Measurements from ENCODE around the gene TATDN3.
"Not testable (repeated sequence)": the region's sequence is repeated elsewhere in the genome, so short reads cannot be mapped to it uniquely, and the experiment has no call there.

TATDN3 gene

DNA sequence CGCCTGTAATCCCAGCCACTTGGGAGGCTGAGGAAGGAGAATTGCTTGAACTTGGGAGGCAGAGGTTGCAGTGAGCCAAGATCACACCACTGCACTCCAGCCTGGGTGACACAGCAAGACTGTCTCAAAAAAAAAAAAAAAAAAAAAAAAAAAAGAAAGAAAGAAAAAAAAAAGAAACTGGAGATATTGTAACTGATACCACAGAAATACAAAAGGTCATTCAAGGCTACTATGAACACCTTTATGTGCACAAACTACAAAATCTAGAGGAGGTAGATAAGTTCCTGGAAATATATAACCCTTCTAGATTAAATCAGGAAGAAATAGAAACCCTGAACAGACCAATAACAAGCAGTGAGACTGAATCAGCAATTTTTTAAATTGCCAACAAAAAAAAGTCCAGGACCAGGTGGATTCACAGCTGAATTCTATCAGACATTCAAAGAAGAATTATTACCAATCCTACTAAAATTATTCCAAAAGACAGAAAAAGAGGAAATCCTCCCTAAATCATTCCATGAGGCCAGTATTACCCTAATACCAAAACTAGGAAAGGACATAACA lies 26.9 kb upstream of the TATDN3 start:
- Mint-ChIP-seq H3K4me1 (peaks cover 68% of the 10 kb centered on the region), H3K9me3 (peaks cover 13% of the 10 kb centered on the region), H3K36me3 (peaks cover 54% of the 10 kb centered on the region)
- H3K27ac Mint-ChIP-seq; H3K4me3 Mint-ChIP-seq; DNase-seq (ENCODE audit: low spot score in 2 of 2); ATAC-seq: not testable (repeated sequence)

DNA sequence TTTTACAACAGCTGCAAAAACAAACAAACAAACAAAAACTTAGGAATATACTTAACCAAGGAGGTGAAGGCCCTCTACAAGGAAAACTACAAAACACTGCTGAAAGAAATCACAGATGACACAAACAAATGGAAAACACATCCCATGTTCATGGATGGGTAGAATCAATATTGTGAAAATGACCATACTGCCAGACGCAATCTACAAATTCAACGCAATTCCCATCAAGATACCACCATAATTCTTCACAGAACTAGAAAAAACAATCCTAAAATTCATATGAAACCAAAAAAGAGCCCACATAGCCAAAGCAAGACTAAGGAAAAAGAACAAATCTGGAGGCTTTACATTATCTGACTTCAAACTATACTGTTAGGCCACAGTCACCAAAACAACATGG lies 24.9 kb upstream of the TATDN3 start:
- Mint-ChIP-seq H3K9me3 (peaks cover 18% of the 10 kb centered on the region), H3K36me3 (peaks cover 58% of the 10 kb centered on the region), H3K4me1 (peaks cover 67% of the 10 kb centered on the region)
- H3K4me3 Mint-ChIP-seq; ATAC-seq; H3K27ac Mint-ChIP-seq; DNase-seq (ENCODE audit: low spot score in 2 of 2): not testable (repeated sequence)

DNA sequence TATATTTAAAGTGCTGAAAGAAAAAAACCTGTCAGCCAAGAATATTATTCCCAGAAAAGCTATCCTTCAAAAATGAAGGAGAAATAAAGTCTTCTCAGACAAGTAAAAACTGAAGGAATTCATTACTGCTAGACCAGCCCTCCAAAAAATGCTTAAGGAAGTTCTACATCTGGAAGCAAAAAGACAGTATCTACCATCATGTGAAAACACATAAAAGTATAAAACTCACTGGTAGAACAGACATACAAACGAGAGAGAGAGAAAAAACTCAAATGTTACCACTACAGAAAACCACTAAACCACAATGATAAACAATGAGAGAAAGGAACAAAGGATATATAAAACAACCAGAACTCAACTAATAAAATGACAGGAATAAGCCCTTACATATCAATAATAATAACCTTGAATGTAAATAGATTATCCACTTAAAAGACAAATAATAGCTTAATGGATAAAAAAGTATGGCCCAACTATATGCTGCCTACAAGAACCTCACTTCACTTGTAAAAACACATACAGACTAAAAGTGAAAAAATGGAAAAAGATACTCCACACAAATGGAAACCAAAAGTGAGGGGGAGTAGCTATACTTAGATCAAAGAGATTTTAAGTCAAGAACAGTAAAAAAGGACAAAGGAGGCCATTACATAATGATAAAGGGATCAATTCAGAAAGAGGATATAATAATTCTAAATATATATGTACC lies 22.1 kb upstream of the TATDN3 start:
- peaks cover 63% of the 10 kb centered on the region for H3K4me1 Mint-ChIP-seq
- DNase-seq (ENCODE audit: low spot score in 2 of 2) (no peak), ATAC-seq (peak; percentile 68)
- H3K4me3 Mint-ChIP-seq: peak overlapping the region; percentile 13
- peaks cover 63% of the 10 kb centered on the region for H3K36me3 Mint-ChIP-seq
- H3K27ac Mint-ChIP-seq: no peak overlapping the region
- H3K9me3 Mint-ChIP-seq: peaks cover 18% of the 10 kb centered on the region

DNA sequence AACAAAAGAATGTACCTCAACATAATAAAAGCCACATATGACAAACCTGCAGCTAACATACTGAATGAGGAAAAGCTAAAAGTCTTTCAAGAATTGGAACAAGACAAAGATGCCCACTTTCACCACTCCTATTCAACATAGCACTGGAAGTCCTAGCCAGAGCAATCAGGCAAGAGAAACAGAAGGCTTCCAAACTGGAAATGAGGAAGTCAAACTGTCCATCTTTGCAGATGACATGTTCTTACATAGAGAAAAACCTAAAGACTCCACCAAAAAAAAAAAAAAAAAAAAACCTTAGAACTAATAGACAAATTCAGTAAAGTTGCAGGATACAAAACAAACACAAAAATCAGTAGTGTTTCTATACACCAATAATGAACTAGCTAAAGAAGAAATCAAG lies 20.4 kb upstream of the TATDN3 start:
- no peak for ATAC-seq
- Mint-ChIP-seq H3K4me1 (peaks cover 66% of the 10 kb centered on the region), H3K27ac (no peak overlapping the region), H3K4me3 (no peak overlapping the region), H3K9me3 (peaks cover 18% of the 10 kb centered on the region), H3K36me3 (peaks cover 61% of the 10 kb centered on the region)
- no peak for DNase-seq (ENCODE audit: low spot score in 2 of 2)

DNA sequence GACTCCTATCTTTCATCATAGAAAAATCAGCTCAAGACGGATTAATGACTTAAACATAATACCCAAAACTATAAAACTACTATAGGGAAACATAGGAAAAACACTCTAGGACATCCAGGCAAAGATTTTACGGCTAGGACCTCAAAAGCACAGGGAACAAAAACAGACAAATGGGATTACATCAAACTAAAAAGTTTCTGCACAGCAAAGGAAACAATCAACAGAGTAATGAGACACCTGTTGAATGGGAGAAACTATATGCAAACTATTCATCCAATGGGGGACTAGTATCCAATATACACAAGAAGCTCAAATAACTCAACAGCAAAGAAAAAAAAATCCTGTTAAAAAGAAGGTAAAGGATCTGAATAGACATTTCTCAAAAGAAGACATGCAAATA lies 18.7 kb upstream of the TATDN3 start:
- Mint-ChIP-seq H3K4me1 (peaks cover 53% of the 10 kb centered on the region), H3K27ac (no peak overlapping the region), H3K4me3 (no peak overlapping the region), H3K9me3 (peaks cover 18% of the 10 kb centered on the region), H3K36me3 (peaks cover 54% of the 10 kb centered on the region)
- DNase-seq (ENCODE audit: low spot score in 2 of 2) (no peak), ATAC-seq (no peak)

DNA sequence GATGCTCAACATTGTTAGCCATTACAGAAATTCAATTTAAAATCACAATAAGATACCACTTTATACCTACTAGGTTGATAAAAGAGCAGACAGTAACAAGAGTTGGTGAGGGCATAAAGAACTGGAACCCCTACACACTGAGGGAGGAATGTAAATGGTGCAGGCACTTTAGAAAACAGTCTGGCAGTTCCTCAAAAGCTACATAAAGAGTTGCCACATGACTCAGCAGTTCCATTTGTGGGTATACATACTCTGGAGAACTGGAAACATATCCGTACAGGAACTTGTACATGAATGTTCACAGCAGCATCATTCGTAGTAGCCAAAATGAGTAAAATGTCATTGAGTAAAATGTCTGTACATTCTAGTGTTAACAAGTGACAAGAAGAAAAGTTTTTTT lies 17.1 kb upstream of the TATDN3 start:
- Mint-ChIP-seq H3K4me3 (no peak overlapping the region), H3K4me1 (peaks cover 37% of the 10 kb centered on the region), H3K36me3 (peaks cover 46% of the 10 kb centered on the region), H3K9me3 (peaks cover 6% of the 10 kb centered on the region), H3K27ac (peak overlapping the region; percentile 43)
- DNase-seq (ENCODE audit: low spot score in 2 of 2) (no peak), ATAC-seq (no peak)

DNA sequence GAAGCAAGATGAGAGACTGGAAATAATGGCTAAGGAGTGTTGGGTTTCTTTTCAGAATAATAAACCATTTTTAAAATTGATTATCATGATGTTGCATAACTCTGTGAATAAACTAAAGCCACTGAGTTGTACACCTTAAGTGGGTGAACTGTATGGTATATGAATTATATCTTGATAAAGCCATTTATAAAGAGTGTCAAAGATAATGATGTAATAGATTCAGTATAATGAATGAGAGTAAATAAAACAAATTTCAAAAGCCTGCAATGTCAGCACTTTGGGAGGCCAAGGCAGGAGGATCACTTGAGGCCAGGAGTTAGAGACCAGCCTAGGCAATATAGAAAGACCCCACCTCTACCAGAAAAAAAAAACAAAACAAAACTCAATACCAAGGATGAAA lies 16.5 kb upstream of the TATDN3 start:
- peaks cover 41% of the 10 kb centered on the region for H3K36me3 Mint-ChIP-seq
- peaks cover under 1% of the 10 kb centered on the region for H3K9me3 Mint-ChIP-seq
- ATAC-seq: no peak
- H3K4me1 Mint-ChIP-seq: peaks cover 31% of the 10 kb centered on the region
- no peak overlapping the region for H3K27ac Mint-ChIP-seq
- H3K4me3 Mint-ChIP-seq: no peak overlapping the region
- DNase-seq (ENCODE audit: low spot score in 2 of 2): no peak

DNA sequence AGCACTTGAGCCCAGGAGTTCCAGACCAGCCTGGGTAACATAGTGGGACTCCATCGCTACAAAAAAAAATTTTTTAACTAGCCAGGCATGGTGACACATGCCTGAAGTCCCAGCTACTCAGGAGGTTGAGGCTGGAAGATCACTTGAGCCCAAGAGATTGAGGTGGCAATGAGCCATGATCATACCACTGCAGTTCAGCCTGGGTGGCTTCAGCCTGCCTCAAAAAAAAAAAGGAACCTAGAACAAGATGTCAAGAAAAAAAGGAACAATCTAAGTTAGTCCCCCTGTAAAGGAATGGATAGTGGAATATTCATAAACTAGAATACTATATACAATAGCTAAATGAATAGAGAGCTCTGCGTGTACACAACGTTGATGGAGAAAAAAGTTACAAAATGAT lies 14.5 kb upstream of the TATDN3 start:
- no peak for DNase-seq (ENCODE audit: low spot score in 2 of 2)
- Mint-ChIP-seq H3K9me3 (no peaks in the 10 kb centered on the region), H3K27ac (no peak overlapping the region), H3K4me1 (peaks cover 29% of the 10 kb centered on the region), H3K36me3 (peaks cover 55% of the 10 kb centered on the region), H3K4me3 (no peak overlapping the region)
- ATAC-seq: no peak

DNA sequence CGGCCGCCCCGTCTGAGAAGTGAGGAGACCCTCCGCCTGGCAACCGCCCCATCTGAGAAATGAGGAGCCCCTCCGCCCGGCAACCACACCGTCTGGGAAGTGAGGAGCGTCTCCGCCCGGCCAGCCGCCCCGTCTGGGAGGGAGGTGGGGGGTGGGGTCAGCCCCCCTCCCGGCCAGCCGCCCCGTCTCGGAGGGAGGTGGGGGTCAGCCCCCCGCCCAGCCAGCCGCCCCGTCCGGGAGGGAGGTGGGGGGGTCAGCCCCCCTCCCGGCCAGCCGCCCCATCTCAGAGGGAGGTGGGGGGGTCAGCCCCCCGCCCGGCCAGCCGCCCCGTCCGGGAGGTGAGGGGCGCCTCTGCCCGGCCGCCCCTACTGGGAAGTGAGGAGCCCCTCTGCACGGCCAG lies 12.6 kb upstream of the TATDN3 start:
- H3K4me1 Mint-ChIP-seq: peaks cover 30% of the 10 kb centered on the region
- ATAC-seq; H3K27ac Mint-ChIP-seq; H3K9me3 Mint-ChIP-seq; H3K4me3 Mint-ChIP-seq; DNase-seq (ENCODE audit: low spot score in 2 of 2): not testable (repeated sequence)
- peaks cover 61% of the 10 kb centered on the region for H3K36me3 Mint-ChIP-seq

DNA sequence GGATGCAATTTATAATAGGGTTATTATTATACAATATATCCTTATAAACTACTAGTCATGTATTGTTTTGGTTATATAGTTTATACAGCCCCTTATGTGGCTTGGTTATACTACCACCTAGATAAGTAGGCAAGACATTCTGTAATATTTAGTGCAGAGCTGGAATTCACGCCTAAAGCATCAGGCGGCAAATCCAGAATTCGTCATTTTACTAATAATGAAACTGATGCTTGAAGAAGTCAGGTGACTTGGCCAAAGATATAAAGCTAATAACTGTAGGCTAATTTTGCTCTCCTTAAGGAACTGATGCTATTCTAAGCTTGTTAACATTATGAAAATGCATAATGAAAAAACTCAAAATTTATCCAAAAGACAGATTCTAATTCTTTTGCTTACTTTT lies 10.9 kb upstream of the TATDN3 start:
- DNase-seq (ENCODE audit: low spot score in 2 of 2) (no peak), ATAC-seq (no peak)
- Mint-ChIP-seq H3K9me3 (no peaks in the 10 kb centered on the region), H3K36me3 (peaks cover 66% of the 10 kb centered on the region), H3K4me1 (peaks cover 18% of the 10 kb centered on the region), H3K4me3 (no peak overlapping the region), H3K27ac (no peak overlapping the region)

DNA sequence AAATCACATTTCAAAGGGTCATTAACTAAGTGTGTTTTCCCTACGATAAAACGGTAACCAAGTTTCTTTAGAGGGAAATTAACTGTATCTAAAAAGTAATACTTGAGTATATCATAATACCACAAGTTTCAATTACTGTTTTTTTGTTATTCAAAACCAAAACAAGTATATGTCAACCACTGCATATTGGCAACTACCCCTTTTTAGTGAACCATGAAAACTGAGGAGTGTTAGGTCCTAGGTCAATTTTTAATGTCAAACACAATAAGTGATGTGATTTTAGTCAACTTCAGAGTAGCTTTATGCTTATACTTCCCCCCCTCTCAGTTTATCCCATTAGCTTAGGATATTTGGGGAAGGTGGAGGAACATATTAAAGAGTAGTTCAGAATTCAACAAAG lies 10.5 kb upstream of the TATDN3 start:
- ATAC-seq: no peak
- H3K27ac Mint-ChIP-seq: no peak overlapping the region
- peaks cover 67% of the 10 kb centered on the region for H3K36me3 Mint-ChIP-seq
- peaks cover 18% of the 10 kb centered on the region for H3K4me1 Mint-ChIP-seq
- no peak overlapping the region for H3K4me3 Mint-ChIP-seq
- no peak for DNase-seq (ENCODE audit: low spot score in 2 of 2)
- no peaks in the 10 kb centered on the region for H3K9me3 Mint-ChIP-seq

DNA sequence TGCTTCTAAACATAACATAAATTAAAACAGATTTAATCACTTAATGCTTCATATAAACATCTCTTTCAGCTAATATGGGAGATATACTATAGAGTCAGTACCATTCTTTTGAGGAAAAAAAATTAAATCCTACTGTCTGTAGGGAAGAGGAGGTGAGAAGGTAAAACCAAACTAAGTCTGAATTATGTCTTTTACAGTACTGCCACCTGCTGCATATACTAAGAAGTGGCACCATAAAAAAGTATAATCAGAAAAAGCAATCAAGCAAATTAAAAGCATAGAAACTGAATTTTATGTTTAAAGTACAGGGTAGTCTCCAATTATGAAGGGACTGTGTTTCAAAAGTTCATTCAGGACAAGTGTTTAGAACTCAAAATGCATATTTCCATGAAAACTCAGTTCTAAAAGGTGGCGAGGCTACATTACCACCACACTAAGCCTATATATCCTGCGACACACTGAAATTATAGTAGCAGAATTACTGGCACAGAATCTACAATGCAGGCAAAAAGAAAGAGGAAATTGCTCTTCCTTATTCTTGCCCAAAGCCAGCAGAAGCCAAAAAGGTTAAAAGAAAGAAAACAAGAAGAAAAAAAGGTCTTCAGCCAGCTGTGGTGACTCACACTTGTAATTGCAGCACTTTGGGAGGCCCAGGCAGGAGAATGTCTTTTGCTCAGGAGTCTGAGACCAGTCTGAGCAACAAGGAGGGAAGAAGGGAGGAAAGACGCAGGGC lies 9.1 kb upstream of the TATDN3 start:
- DNase-seq (ENCODE audit: low spot score in 2 of 2): no peak
- no peak overlapping the region for H3K4me3 Mint-ChIP-seq
- no peak for ATAC-seq
- H3K9me3 Mint-ChIP-seq: no peaks in the 10 kb centered on the region
- H3K4me1 Mint-ChIP-seq: peaks cover 18% of the 10 kb centered on the region
- no peak overlapping the region for H3K27ac Mint-ChIP-seq
- peaks cover 75% of the 10 kb centered on the region for H3K36me3 Mint-ChIP-seq

DNA sequence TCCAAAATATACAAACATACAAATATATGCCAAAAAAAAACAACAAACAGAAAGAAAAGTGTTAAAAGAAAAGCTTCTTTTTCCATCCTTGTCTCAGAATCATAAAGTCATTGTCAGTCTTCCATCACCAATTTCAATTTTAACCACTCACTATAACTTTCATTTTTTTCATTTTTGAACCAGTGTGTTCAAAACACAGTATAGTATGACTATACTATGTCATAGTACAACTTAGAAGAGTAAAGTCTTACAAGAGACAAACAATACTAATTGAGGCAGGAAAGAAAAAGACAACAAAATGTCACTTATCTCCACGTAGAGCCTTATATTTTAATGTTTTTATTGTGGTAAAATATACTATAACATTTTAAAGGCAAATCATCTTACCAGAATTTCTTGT lies 7.7 kb upstream of the TATDN3 start:
- H3K36me3 Mint-ChIP-seq: peaks cover 77% of the 10 kb centered on the region
- H3K9me3 Mint-ChIP-seq: no peaks in the 10 kb centered on the region
- peaks cover 18% of the 10 kb centered on the region for H3K4me1 Mint-ChIP-seq
- DNase-seq (ENCODE audit: low spot score in 2 of 2): no peak
- no peak overlapping the region for H3K4me3 Mint-ChIP-seq
- ATAC-seq: peak; percentile 63
- no peak overlapping the region for H3K27ac Mint-ChIP-seq

DNA sequence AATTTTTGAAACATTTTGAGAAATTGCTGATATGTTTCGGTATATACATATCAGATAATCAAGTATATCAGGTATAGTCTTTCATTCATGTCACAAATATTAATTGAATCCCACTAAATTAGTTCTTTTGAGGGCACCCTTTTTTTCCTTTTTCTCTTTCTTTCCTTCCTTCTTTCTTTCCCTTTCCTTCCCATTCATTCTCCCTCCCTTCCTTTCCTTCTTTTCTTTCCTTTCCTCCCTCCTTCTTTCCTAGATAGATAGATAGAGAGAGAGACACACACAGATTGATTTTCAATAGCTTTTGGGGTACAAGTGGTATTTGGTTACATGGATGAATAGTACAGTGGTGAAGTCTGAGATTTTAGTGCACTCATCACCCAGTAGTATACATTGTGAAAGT lies 5.8 kb upstream of the TATDN3 start:
- peaks cover 69% of the 10 kb centered on the region for H3K36me3 Mint-ChIP-seq
- peaks cover 18% of the 10 kb centered on the region for H3K4me1 Mint-ChIP-seq
- ATAC-seq (no peak), DNase-seq (ENCODE audit: low spot score in 2 of 2) (no peak)
- H3K9me3 Mint-ChIP-seq: no peaks in the 10 kb centered on the region
- no peak overlapping the region for H3K27ac Mint-ChIP-seq
- H3K4me3 Mint-ChIP-seq: no peak overlapping the region

DNA sequence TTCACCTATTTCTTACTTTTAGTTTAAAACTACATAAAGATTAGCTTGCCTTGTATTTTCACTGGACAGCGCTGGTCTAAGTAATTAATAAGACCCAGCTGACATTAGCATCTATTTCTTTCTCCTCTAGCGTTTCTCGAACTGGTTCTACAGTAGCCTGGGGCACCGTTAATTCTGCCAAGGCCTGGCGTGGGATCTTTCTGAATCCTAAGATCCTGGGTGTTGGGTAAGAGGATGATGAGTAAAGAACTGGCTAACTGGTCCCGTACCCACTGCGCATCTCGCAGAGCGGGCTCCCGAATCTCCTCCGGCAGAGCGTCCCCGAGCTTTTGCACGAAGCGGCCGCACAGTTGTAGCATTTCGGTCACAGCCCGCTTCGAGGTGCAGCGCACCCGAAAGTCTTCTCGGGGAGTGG lies 426 bp upstream of the TATDN3 start:
- ATAC-seq (peak; percentile 85), DNase-seq (ENCODE audit: low spot score in 2 of 2) (no peak)
- peak overlapping the region; percentile 98 for H3K27ac Mint-ChIP-seq
- H3K4me1 Mint-ChIP-seq: peaks cover 24% of the 10 kb centered on the region
- peaks cover 33% of the 10 kb centered on the region for H3K36me3 Mint-ChIP-seq
- H3K9me3 Mint-ChIP-seq: no peaks in the 10 kb centered on the region
- peak overlapping the region; percentile 96 for H3K4me3 Mint-ChIP-seq

DNA sequence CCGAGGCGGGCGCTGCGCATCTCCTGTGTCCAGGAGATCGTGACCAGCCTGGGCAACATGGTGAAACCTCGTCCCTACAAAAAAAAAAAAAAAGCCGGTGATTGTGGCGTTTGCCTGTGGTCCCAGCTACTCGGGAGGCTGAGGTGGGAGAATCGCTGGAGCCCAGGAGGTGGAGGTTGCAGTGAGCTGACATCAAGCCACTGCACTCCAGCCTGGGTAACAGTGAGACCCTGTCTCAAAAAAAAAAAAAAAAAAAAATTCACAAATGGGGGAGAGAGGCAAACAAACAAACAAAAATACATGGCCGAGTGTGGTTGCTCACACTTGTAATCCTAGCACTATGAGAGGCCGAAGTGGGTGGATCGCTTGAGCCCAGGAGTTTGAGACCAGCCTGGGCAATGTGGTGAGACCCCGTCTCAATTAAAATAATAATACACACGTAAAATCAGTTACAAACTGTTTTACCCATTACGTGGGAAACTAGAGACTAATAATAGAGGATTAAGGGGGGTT lies 758 bp downstream of the TATDN3 start:
- ATAC-seq (no peak), DNase-seq (ENCODE audit: low spot score in 2 of 2) (no peak)
- Mint-ChIP-seq H3K36me3 (peaks cover 32% of the 10 kb centered on the region), H3K4me1 (peaks cover 24% of the 10 kb centered on the region), H3K27ac (peak overlapping the region; percentile 98), H3K9me3 (no peaks in the 10 kb centered on the region), H3K4me3 (peak overlapping the region; percentile 96)

Data from stimulated activated effector memory CD8-positive, alpha-beta T cell treated with anti-CD3 and anti-CD28 coated beads, Interleukin-12 subunit alpha, Interleukin-12 subunit beta, amount 100 ng/mL, for 72 hours (primary cell).